PC-3 (cell line): ENCODE measurements around the gene GALNT2. TPM values are rescaled to one million over a fixed set of nuclear protein-coding genes. Genes with fewer than 3 reads are reported as not detected.

Source experiments
- ATAC-seq: fragments of 200-7000 bp; cut with Tn5 transposase; 2 replicates; pipeline ENCODE4 v1.9.1; 2020; ENCODE audit warnings: mild to moderate bottlenecking, moderate library complexity
- BruUV-seq: library from RNA; stranded (reverse); fragments of 400-500 nt; replicated peaks from 2 replicates; lab custom pipeline; 2021; lab: Mats Ljungman, UMichigan
- CTCF ChIA-PET: fragments of 300-600 bp; sonication (Branson Sonifier 250); formaldehyde crosslinking; loops from one replicate; lab custom pipeline; 2022; ENCODE audit warnings: antibody characterized with exemption; lab: Charles Lee
- POLR2A ChIA-PET: fragments of 300-600 bp; sonication (Branson Sonifier 250); formaldehyde crosslinking; loops from one replicate; lab custom pipeline; 2022; ENCODE audit warnings: antibody characterized with exemption; ENCODE audit not compliant: unreplicated experiment; lab: Charles Lee
- DNase-seq: peaks from one replicate; pipeline ENCODE4 v3.0.0-alpha.2; 2015
- H2AFZ ChIP-seq: fragments of 300-600 bp; sonication (generic); 2 replicates; pipeline ENCODE4 v1.6.0; 2016; ENCODE audit warnings: antibody characterized with exemption, low read length
- H3F3A ChIP-seq: fragments of 300-600 bp; sonication (generic); one replicate; pipeline ENCODE4 v1.6.0; 2017; ENCODE audit warnings: antibody characterized with exemption, low read length, control low read depth, mild to moderate bottlenecking; ENCODE audit not compliant: unreplicated experiment
- H3K27ac ChIP-seq: fragments of 300-600 bp; sonication (generic); 2 replicates; pipeline ENCODE4 v1.5.1; 2016; ENCODE audit warnings: mild to moderate bottlenecking, low read length
- H3K27me3 ChIP-seq: fragments of 300-600 bp; sonication (generic); 2 replicates; pipeline ENCODE4 v1.6.1; 2016; ENCODE audit warnings: low read length, mixed read lengths
- H3K36me3 ChIP-seq: fragments of 300-600 bp; sonication (generic); 2 replicates; pipeline ENCODE4 v1.6.1; 2016; ENCODE audit warnings: low read depth, mixed run types, low read length, mixed read lengths
- H3K4me1 ChIP-seq: fragments of 300-600 bp; sonication (generic); 2 replicates; pipeline ENCODE4 v1.5.1; 2016; ENCODE audit warnings: low read length; ENCODE audit not compliant: insufficient read depth
- H3K4me2 ChIP-seq: fragments of 300-600 bp; sonication (generic); 2 replicates; pipeline ENCODE4 v1.6.0; 2016; ENCODE audit warnings: low read length
- H3K4me3 ChIP-seq: fragments of 300-600 bp; sonication (generic); 2 replicates; pipeline ENCODE4 v1.5.1; 2016; ENCODE audit warnings: mild to moderate bottlenecking, low read length, mixed read lengths
- H3K79me2 ChIP-seq: fragments of 300-600 bp; sonication (generic); 2 replicates; pipeline ENCODE4 v1.6.1; 2017; ENCODE audit warnings: low read length, mixed read lengths
- H3K9ac ChIP-seq: fragments of 300-600 bp; sonication (generic); 2 replicates; pipeline ENCODE4 v1.6.0; 2016; ENCODE audit warnings: mild to moderate bottlenecking, low read length
- H3K9me2 ChIP-seq: fragments of 300-600 bp; sonication (generic); replicated peaks from 2 replicates; pipeline ENCODE4 v1.6.1; 2016; ENCODE audit warnings: mixed run types, low read length, mixed read lengths
- H3K9me3 ChIP-seq: fragments of 300-600 bp; sonication (generic); 2 replicates; pipeline ENCODE4 v1.6.1; 2016; ENCODE audit warnings: low read length, mixed read lengths
- H4K20me1 ChIP-seq: fragments of 300-600 bp; sonication (generic); 2 replicates; pipeline ENCODE4 v1.6.1; 2016; ENCODE audit warnings: low read length, mixed read lengths
- EZH2 ChIP-seq: fragments of 300-600 bp; sonication (generic); IDR thresholded peaks from one replicate; pipeline ENCODE4 v1.6.1; 2017; ENCODE audit warnings: antibody characterized with exemption, mild to moderate bottlenecking, low read length; ENCODE audit not compliant: unreplicated experiment
- EZH2phosphoT487 ChIP-seq: fragments of 300-600 bp; sonication (generic); IDR thresholded peaks from 2 replicates; pipeline ENCODE4 v1.6.1; 2018; ENCODE audit warnings: mild to moderate bottlenecking, antibody characterized with exemption, low read length, borderline replicate concordance
- intact Hi-C: fragments of 100-400 bp; cut with micrococcal nuclease; formaldehyde crosslinking; loops from 2 replicates; pipeline ENCODE4 v1.9.0; 2023
- total RNA-seq: library from RNA; depleted of rRNA; stranded (reverse); fragments of >200 nt; gene quantifications from 2 replicates; pipeline ENCODE4 v1.2.3, GENCODE V29; 2014
- TF ChIP-seq, protein P1 (sequence below): fragments of 300-600 bp; sonication (generic); conservative IDR thresholded peaks from 2 replicates; pipeline ENCODE4 v1.5.1; 2017; ENCODE audit warnings: antibody characterized with exemption, low read depth, mild to moderate bottlenecking, low read length

The GALNT2 gene
- total RNA-seq, 1 experiment from 2014 or later, result 182 TPM

DNA sequence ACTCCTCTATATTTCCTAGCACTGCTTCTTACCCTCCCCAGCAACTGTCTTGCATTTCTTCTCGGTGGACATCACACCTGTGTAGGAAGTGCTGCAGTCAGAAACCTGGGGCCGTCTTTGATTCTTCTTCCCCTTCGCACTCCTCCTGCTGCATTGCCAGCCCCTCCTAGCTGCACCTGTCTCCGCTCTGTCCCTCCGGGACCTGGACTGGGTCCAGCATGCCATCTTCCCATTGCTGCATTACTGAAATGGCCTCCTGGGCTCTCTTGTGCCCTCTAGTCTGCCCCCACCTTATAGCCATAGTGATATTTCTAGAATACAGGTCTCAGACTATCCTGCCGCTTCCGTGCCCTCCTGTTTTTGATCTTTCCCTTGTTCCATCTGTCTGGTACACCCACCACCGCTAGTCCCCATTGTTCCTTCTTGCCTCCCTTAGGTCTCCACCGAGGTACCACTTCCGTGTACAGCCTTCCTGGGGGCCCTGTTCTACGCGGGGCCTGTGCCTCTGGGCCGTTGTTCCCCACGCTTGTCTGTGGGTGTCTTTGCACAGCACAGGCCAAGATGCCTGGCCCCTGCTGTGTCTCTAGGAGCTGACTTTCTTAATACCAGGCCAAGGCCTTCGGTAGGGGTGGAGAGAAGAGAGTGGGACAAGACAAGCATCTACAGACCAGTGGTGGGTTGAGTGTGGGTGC, 107.6 kb downstream of the GALNT2 start:
- H3K27me3 ChIP-seq, result no peaks in the 10 kb centered on the region
- H3K4me3 ChIP-seq, result no peak overlapping the region
- H3K4me1 ChIP-seq, result peaks cover 29% of the 10 kb centered on the region
- no peak overlapping the region for H3K27ac ChIP-seq
- ChIA-PET CTCF (no interaction called here), POLR2A (no interaction called here)
- H4K20me1 ChIP-seq, result peaks cover 20% of the 10 kb centered on the region
- DNase-seq (no peak), ATAC-seq (no peak)
- H3F3A ChIP-seq, result peaks cover 6% of the 10 kb centered on the region
- H2AFZ ChIP-seq, result no peak overlapping the region
- no peak for TF ChIP-seq EZH2
- no peak for TF ChIP-seq EZH2phosphoT487
- TF ChIP-seq, protein P1, sequence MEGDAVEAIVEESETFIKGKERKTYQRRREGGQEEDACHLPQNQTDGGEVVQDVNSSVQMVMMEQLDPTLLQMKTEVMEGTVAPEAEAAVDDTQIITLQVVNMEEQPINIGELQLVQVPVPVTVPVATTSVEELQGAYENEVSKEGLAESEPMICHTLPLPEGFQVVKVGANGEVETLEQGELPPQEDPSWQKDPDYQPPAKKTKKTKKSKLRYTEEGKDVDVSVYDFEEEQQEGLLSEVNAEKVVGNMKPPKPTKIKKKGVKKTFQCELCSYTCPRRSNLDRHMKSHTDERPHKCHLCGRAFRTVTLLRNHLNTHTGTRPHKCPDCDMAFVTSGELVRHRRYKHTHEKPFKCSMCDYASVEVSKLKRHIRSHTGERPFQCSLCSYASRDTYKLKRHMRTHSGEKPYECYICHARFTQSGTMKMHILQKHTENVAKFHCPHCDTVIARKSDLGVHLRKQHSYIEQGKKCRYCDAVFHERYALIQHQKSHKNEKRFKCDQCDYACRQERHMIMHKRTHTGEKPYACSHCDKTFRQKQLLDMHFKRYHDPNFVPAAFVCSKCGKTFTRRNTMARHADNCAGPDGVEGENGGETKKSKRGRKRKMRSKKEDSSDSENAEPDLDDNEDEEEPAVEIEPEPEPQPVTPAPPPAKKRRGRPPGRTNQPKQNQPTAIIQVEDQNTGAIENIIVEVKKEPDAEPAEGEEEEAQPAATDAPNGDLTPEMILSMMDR, result no peak
- no peaks in the 10 kb centered on the region for H3K9me3 ChIP-seq
- no peaks in the 10 kb centered on the region for H3K9me2 ChIP-seq
- H3K4me2 ChIP-seq, result no peak overlapping the region
- H3K79me2 ChIP-seq, result peaks cover 79% of the 10 kb centered on the region
- intact Hi-C loops, result no loop called here
- H3K36me3 ChIP-seq, result peaks cover 18% of the 10 kb centered on the region
- H3K9ac ChIP-seq, result no peak overlapping the region
- BruUV-seq, result no TSS peak

DNA sequence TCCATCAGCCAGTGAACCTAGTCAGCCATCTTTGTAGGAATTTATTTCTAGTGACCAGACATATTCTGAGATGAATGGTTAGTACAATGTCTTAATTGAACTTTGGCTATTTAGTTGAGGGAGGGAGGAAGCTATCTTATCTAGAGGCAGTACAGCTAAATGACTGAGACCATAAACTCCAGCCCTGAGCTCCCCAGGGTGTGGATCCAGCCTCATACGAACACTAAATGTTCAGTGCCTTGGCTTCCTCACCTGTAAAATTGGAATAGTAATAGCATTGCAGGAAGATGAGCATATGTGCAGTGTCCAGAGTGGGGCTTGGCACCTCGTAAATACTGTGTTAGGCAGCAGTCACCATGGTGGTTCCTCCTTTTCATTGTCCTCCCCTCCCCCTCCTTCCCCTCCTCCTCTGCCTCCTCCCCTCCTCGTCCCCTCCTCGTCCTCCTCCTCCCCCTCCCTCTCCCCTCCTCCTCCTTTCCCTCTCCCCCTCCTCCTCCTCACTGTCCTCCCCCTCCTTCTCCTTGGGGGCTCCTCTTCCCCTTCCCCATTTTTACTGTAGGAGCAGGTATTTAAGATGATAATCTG, 108.2 kb downstream of the GALNT2 start:
- intact Hi-C loops, result no loop called here
- H3K27me3 ChIP-seq, result no peaks in the 10 kb centered on the region
- no peaks in the 10 kb centered on the region for H3K9me2 ChIP-seq
- no peak overlapping the region for H3K4me3 ChIP-seq
- POLR2A ChIA-PET, result no interaction called here
- ATAC-seq (no peak), DNase-seq (no peak)
- H3F3A ChIP-seq, result peaks cover 6% of the 10 kb centered on the region
- peaks cover 75% of the 10 kb centered on the region for H3K79me2 ChIP-seq
- no peak overlapping the region for H3K4me2 ChIP-seq
- H3K4me1 ChIP-seq, result peaks cover 23% of the 10 kb centered on the region
- H3K36me3 ChIP-seq, result peaks cover 21% of the 10 kb centered on the region
- no peak overlapping the region for H2AFZ ChIP-seq
- H4K20me1 ChIP-seq, result peaks cover 20% of the 10 kb centered on the region
- no peak overlapping the region for H3K9ac ChIP-seq
- H3K9me3 ChIP-seq, result no peaks in the 10 kb centered on the region
- CTCF ChIA-PET, result no interaction called here
- no TSS peak for BruUV-seq
- TF ChIP-seq EZH2phosphoT487 (no peak), EZH2 (no peak)
- TF ChIP-seq, protein P1, result no peak
- no peak overlapping the region for H3K27ac ChIP-seq

DNA sequence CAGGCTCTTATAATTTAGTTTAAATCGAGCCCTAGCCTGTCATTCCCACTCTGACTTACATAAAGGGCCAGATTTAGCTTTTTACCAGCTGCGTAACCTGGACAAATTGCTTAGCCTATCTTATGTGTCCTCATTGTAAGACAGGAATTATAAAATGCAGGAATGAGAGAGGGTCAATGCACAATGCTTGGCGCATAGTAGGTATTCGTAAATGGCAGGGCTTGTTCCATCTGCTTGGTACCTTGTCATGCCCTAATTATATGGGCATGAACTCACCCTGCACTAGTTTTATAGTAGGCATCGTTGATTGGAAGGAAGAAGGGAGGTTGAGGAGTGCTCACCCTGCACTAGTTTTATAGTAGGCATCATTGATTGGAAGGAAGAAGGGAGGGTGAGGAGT, 108.8 kb downstream of the GALNT2 start:
- H3K27me3 ChIP-seq, result no peaks in the 10 kb centered on the region
- intact Hi-C loops, result no loop called here
- no peak overlapping the region for H3K9ac ChIP-seq
- peaks cover 20% of the 10 kb centered on the region for H4K20me1 ChIP-seq
- ATAC-seq (no peak), DNase-seq (no peak)
- BruUV-seq, result no TSS peak
- ChIA-PET POLR2A (no interaction called here), CTCF (no interaction called here)
- no peaks in the 10 kb centered on the region for H3K9me3 ChIP-seq
- H3K79me2 ChIP-seq, result peaks cover 75% of the 10 kb centered on the region
- H3K27ac ChIP-seq, result no peak overlapping the region
- TF ChIP-seq, protein P1, result no peak
- TF ChIP-seq EZH2 (no peak), EZH2phosphoT487 (no peak)
- no peak overlapping the region for H3K4me3 ChIP-seq
- H2AFZ ChIP-seq, result no peak overlapping the region
- H3F3A ChIP-seq, result peaks cover 6% of the 10 kb centered on the region
- H3K9me2 ChIP-seq, result no peaks in the 10 kb centered on the region
- peaks cover 26% of the 10 kb centered on the region for H3K36me3 ChIP-seq
- peaks cover 17% of the 10 kb centered on the region for H3K4me1 ChIP-seq
- H3K4me2 ChIP-seq, result no peak overlapping the region
